GM19455 (cell line): ENCODE results near the gene NAA50.
A peak's percentile ranks its signal among the peaks of the same experiment; 100 is the strongest.

Source experiments
- ATAC-seq: cut with Tn5 transposase; IDR thresholded peaks from one replicate; pipeline ENCODE4 v1.9.1; 2021; ENCODE audit not compliant: unreplicated experiment

Gene NAA50

DNA sequence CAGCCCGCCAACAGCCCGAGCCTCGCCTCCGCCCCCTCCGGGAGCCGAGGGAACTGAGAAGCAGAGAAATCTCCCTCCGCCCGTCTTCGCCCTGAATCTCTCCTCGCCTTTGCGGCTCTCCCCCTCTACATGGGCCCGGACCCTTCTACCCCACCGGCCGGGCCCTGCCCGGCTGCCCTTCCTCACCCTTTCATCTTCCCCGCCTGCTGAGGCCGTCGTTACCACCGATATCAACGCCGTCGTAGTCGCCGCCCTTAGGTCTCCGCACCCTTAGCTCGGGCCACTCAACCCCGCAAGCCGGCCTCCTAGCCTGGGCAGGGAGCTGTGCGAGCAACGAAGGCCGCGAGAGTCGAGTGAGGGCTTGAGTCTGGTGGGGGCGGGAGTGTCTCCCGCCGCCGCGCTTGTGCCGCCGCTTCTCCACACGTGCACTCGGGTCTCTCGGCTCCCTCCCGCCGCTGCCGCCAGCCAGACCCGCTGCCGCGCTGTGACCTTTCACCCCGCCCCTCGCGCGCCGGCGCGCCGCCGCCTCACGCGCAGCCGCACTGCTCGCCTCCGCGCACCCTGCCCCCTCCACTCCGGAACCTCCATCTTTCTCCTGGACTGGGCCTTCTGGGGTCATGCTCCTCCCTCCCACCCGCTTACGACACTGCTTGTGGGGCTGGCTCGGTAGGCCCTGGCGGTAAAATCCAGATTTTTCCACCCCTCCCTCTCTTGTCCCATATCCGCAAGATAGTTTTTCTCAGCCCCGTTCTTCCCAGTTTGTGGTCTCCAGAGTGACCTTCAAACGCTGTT lies at the start of gene NAA50:
NAA50 (minus strand) TSS at position 494 of the 792 bp plus-strand sequence; CDS start at position 194, 300 bp downstream.
- ATAC-seq: peak; percentile 49

DNA sequence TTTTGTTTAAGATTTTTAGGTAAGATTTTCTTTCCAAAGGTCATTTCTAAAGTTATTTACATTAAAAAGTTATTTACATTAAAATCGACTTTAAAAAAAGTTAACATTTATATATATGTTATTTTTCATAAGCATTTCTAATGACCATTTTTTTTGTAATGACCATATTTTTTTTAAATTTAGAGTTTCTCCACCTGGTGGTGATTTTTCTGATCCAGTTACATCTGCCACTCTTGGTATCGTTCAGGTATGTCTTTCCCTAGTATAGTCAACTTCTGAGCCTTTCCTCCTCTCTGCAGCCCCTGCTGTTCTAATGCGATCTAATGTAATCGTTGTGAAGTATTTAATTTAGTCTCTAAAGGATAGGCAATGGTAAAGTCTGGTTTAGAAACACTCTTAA lies 49.6 kb upstream of the NAA50 start:
- ATAC-seq: no peak

DNA sequence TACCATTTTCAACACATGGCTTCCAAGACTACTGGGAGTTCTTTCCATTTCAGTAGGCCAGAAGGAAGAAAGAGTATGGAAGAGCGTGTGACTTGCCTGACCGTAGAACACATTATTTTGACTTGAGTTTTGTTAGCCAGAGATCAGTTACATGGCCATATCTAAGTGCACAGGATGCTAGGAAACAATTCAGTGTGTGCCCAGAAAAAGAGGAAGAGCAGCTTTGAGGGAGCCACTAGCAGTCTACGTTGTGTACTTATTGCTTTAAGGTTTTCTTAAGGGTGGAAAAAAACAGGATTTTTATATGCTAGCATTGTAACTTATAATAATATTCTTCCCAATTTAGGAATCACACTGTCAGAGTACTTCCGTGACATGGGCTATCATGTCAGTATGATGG lies 48.5 kb upstream of the NAA50 start:
- no peak for ATAC-seq

DNA sequence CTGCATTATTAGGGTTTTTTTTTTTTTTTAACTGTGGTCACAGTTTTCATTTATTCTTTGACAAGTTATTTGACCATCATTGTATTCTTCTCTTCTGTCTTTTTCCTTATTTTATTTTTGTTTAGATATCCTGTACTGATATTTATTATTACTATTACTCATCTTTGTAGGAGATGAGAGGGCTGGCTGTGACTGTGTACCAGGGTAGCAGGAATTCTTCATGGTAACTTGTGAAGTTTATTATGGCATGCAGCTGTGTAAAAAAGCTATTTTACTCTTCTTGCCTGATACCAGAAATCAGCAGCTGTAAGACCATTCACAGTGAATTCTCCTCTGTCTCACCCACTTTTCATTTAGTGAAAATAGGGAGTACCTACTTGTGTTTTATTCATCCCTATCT lies 45.3 kb upstream of the NAA50 start:
- no peak for ATAC-seq

DNA sequence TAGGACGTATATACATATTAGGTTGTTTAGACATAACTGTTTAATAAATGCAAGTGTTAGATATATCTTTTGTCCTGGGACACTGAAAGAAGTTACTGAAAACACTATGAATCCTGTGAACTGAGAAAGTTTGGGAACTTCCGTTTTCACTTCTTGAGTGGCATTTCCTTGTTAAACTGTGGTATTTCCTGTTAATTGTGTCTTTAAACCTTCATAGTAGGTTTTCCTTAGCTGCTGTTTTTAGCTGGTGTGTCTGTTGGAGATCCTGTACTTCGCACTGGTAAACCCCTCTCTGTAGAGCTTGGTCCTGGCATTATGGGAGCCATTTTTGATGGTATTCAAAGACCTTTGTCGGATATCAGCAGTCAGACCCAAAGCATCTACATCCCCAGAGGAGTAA lies 37.9 kb upstream of the NAA50 start:
- ATAC-seq: no peak

DNA sequence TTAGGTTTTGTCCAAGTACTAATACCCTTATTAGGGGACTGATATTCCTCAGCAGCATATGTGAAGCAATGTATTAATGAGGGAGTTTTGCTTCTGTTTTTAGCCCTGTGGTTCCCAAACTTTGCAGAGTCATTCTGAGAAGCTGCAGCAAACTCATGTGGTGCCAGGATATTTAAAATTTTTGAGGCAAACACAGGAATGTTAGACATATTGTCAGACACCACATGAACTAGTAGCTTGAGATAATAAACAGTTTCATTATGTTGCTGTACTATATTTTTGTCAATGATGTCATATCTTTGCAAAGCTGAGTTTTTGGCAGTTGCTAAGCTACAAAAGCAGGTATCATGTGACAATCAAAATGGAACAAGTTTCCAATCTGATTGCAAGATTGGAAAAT lies 37.4 kb upstream of the NAA50 start:
- ATAC-seq: no peak

DNA sequence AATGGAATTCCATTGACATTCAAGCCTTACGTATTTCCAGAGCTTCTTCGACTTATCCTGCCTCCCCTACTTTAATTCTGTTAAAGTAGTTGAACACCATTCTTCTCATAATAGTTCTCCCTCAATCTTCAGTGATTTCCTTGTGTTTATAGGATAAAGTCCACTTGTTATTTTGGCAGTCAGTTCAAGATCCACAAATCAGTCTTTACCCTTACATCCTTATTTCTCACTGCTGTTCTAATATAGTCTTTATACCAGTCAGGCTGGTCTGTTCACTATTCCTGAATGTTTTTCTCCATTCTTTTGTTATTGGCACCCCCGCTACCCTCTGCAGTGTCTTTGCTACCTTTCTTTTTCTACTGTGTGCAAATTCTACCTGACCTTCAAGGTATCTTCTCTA lies 30.5 kb upstream of the NAA50 start:
- ATAC-seq: no peak

DNA sequence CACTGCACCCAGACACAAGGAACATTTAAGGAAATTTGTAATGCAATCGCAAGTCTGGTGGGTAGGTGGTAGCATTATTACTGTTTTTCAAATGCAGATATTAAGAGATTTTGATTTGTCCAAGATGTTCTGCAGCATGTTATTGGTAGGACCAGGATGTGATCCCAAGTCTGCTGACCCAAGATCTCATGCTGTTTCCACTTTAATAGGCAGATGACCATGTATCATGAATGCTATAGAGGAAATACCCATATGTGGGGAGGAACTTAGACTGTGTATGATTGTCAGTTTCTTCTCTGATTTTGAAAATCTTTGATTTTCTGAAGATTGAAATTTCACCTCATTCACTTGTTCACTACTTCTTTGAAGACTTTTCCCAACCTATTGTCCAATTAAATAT lies 29.5 kb upstream of the NAA50 start:
- ATAC-seq: no peak

DNA sequence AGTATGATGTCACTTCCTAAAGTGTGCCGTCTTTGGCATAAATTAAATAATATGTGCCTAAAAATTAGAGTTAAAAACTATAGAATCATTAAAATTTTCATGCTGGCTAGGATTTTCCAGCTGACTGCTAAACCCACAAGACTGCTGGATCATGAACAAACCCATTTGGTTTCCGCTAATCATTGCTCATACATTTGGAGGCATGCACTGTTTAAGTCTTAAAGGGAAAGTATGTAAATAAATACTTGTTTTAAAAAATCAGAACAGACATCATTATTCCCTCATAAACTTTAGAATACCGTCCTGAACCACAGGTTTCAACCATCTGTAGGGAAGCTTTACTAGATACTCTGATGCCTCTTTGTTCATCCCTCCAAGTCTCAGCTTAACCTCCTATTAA lies 27.3 kb upstream of the NAA50 start:
- no peak for ATAC-seq

DNA sequence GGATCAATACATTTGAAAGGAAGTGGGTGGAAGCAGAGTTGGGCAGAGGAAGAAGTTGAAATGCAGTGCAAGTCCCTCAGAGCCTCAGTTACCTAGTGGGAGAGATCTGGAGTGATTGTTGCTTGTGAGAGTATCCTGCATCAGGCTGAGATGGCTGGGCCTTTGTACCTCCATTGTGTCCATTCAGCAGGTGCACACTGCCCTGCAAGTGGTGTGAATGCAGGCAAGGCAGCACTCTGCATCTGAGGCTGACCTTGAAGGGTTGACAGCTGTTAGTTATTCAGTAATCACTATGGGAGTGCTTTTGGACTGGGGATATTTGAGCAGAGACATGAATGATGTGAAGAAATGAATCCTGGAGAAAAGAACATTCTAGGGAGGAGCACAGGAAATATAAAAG lies 25.9 kb upstream of the NAA50 start:
- no peak for ATAC-seq

DNA sequence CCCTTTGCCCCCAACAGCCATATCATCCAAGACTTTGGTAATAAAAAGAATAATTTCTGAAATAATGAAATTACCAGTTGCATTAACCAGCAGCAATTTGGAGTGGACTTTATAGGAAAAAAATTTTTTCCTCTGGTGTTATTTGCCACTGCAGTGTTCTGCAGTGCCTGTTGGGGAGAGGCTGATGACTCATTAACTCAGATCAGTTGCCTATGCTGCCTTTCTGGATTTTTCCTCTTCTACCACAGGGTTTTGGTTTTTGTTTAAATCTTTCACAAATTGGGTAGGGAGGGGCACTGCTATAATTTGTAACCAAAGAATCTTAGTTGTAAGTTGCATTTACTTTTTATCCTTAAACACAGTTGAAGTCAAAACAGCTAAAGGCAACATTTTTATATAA lies 23.5 kb upstream of the NAA50 start:
- ATAC-seq: no peak

DNA sequence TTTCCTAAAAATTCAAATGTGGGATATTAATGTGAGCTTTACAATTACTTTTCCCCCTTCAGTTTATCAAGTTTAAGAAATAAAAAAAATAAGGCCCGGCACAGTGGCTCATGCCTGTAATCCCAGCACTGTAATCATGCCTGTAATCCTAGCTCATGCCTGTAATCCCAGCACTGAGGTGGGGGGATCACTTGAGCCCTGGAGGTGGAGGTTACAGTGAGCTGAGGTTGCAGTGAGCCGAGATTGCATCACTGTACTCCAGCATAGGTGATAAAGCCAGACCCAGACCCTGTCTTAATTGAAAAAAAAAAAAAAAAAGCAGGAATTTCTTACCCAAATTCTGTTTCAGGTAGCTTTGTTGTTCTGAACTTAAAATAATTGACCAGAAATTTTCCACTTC lies 18.6 kb upstream of the NAA50 start:
- ATAC-seq: no peak

DNA sequence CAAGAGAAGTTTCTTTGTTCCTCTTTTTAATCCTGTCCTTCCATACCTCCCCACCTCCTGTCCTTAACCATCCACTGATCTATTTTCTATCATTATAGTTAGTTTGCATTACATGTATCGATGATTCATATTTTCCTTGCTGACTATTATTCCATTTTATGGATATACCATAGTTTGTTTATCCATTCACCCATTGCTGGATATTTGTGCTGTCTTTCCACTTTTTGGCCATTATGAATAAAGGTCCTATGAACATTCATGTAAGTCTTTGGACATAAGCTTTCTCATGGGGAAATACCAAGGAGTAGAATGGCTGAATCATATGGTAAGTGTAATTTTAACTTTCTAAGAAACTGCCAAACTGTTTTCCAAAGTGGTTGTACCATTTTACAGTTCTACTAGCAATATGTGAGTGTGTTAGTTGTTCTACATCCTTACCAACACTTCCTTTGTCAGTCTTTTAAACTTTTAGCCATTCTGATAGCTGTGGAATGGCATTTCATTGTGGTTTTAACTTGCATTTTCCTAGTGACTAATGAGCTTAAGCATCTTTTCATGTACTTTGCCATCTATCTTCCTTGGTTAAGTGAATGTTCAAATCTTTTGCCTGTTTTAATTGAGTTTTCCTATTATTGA lies 12.5 kb upstream of the NAA50 start:
- no peak for ATAC-seq

DNA sequence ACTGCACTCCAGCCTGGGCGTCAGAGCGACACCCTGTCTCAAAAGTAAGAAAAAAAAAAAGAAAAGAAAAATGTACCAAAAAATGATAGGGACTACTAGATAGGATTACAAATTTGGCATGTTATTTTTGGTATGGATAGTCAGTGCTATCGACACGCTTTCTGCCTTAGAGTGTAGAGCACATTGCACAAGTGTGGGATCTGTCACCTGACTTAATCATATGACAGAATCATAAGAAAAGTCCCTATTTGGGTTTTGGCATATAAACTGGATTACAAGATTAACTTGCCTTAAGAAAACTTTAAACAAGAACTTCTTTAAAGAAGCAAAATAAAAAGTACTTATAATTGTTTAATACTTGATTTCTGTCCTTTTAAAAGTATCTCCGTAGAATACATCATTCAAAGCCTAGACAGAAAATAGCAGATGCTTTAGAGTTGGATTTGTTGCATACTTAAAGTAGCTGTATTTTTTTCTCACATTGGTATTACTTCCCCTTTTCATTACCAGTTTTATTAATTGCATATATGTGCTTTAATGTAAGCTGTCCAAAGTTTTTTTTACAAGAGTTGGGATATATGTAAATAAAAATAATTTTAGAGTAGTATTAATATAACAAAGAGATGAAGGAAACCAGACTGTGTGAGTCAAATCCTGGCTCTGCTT lies 8.6 kb upstream of the NAA50 start:
- ATAC-seq: no peak

DNA sequence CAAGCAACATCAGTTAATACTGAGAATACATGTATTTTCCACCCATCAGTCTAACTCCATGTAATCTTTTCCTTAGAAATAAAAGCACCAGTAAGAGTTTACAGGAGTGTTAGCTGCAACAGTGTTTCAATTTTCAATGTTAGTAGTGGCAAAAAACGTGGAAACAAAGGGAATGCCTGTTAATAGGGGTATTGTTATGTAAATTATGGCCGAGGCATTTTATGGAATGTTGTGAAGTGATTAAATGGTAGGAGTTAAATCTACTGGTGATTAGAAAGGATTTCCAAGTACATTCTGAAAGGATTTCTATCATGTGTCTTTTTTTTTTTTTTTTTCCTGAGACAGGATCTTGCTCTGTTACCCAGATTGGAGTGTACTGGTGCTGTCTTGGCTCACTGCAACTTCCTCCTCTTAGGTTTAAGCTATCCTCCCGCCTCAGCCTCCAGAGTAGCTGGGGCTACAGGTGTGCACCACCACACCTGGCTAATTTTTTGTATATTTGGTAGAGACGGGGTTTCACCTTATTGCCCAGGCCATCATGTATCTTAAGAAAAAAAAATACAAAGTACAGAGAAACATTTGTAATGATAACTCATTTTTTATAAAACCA lies 7.4 kb upstream of the NAA50 start:
- ATAC-seq: no peak

DNA sequence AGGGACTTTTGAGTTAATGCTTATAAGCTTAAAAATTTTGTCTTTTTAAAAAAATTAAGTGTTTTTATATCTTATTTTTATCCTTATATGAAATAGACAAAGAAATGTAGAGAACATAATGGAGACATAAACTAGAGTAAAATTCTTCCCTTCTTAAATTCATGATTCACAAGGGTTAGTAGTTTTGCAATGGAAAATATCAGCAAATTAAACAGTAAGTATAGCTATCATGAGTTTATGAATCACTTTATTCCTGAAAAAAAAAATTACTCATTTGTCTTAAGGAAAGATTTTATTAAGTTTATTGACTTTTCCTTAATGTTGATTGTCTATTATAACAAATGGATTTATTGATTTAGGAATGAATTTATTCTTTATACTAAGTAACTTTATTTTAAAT lies 5.1 kb upstream of the NAA50 start:
- ATAC-seq: no peak

DNA sequence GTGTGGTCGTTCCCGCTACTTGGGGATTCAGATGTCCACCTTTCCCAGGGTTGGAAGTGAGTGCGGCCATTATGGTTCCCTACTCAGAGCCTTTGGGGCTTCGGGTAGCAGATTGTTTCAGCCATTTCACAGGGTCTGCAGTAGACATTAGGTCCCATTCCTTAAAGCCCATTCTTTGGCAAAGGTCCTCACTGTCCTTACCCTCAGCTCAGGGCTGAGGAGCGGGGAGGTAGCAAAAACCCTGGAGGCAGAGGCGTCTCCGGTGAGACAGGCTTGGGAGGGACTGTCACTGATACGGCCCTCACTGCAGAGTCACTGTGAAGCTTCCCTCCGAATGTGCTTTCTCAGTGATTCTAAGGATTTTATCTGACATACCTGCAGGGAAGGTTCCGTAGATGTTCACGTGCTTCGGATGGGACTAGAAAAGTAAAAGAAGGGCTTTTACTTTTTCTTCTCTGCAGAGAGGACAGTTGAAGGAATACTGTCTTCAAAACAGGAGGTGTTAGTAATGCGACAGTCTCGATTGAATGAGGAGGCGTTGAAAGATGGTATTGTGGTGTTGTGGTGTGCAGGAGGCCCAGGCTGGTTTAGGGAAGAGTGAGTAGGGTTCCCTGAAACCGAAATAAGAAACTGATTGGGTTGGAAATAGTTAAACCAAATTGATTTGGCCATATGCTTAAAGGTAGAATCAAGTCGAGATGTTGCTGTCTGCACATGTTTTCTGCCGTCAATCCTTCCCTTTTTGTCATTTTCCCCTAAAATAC lies 1.4 kb upstream of the NAA50 start:
- no peak for ATAC-seq

DNA sequence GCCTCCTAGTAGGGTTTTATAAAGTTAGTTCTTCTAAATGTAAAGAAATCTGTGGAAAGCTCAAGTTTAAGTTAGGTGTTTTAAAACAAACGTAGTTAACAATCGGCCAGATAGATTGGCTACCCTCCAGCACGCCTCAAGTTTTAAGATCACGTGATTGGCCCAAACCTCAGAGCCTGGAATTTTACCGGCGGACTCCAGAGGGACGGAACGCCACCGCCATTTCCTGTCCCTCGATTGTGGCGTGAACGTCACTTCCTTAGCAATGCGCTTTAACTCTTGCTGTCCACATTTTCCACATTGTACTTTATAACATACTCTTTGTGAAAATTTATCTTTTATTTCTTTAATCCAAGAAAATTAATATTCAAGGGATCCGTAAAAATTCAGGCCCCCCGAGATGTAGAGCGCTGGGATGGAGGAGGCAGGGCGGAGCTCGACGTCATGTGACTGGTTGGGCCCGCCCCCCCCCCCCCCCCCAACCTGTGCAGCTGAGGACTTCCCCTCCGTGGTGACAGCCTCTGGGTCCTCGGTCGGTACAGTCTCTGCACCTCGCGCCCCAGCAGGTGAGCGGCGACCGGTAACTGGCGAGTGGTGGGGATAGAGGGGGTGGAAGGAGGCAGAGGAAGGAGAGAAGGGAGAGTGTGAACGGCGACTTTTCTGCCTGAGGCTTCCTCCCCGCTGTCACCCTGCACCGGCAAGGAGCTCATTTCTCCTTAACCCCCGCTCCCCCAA lies 666 bp upstream of the NAA50 start, which contains the start of gene ATP6V1A:
ATP6V1A (plus strand) TSS at position 488 of the 735 bp plus-strand sequence. CDS start 31,719 bp downstream, outside the sequence.
- peak; percentile 44 for ATAC-seq

DNA sequence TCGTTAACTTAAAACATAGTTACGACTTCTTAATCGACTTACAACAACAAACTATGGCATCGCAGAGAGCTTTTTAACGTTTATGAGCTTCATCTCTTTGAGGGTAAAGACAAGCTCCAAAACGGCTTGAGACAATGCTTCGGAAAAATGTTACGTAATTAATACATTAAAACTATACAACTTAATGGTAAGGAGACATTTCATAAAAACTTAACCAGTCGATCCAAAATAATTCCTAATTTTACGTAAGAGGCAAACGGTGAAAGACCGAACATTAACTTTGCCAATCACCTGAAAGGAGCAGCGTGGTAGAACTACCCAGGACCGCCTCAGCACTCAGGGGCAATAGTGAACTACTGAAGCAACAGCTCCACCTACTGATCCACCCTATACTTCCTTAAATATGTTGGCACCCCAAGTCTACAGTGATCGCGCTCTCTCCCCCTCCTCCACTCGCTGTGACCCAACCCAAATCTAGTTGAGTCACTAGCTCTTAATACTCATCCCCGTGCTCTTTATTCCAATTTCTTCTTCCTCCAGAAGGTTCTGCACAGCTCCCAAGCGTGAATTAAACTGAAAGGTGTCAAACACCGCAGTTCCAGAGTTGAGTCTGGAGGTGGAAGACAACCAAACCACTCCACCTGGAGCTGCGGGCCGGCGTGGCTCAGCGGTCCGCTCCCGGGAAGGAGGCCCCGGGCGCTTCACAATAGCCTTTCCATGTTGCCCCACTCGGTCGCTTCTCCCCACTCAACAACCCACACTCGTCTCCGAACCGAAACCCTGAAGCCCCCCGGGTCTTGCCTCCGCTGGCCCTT lies 901 bp downstream of the NAA50 start:
- peak; percentile 58 for ATAC-seq
